ENCODE data around the gene CERT1. TPM values are rescaled to one million over a fixed set of nuclear protein-coding genes. Genes with fewer than 3 reads are reported as not detected.

CERT1 gene
- total RNA-seq, 1 donor from 2014 or later, result 38.3 TPM

- Mint-ChIP-seq H3K4me1 (no peaks in the 10 kb centered on the region), H3K27ac (no peak overlapping the region), H3K27me3 (ENCODE audit: low read depth) (no peaks in the 10 kb centered on the region), H3K9me3 (no peaks in the 10 kb centered on the region), H3K36me3 (peaks cover 8% of the 10 kb centered on the region), H3K4me3 (no peak overlapping the region)
- no peak for TF ChIP-seq CTCF (IDR thresholded peaks at IDR 0.05; ENCODE audit: unreplicated experiment)
- no peak for DNase-seq (ENCODE audit: low spot score in 2 of 2, unreplicated experiment in 2 of 2)
Measured at GRCh38 chr5:75435096-75435495, 76.3 kb downstream of the CERT1 start.

- no peak overlapping the region for H3K27ac Mint-ChIP-seq
- no peak for DNase-seq (ENCODE audit: low spot score in 2 of 2, unreplicated experiment in 2 of 2)
Measured at GRCh38 chr5:75433814-75434506, 77.5 kb downstream of the CERT1 start.

GRCh38 chr5:75414241-75414640, 97.2 kb downstream of the CERT1 start:
- no peak for TF ChIP-seq CTCF (IDR thresholded peaks at IDR 0.05; ENCODE audit: unreplicated experiment)
- H3K9me3 Mint-ChIP-seq, result no peaks in the 10 kb centered on the region
- no peak overlapping the region for H3K27ac Mint-ChIP-seq
- no peaks in the 10 kb centered on the region for H3K27me3 Mint-ChIP-seq (ENCODE audit: low read depth)
- peaks cover 7% of the 10 kb centered on the region for H3K4me1 Mint-ChIP-seq
- peaks cover 12% of the 10 kb centered on the region for H3K36me3 Mint-ChIP-seq
- no peak overlapping the region for H3K4me3 Mint-ChIP-seq
- DNase-seq (ENCODE audit: low spot score in 2 of 2, unreplicated experiment in 2 of 2), result no peak

More at GRCh38 chr5:75433814-75434506, 77.5 kb downstream of the CERT1 start:
- Mint-ChIP-seq H3K27me3 (ENCODE audit: low read depth) (no peaks in the 10 kb centered on the region), H3K9me3 (no peaks in the 10 kb centered on the region), H3K4me1 (no peaks in the 10 kb centered on the region), H3K36me3 (peaks cover 8% of the 10 kb centered on the region), H3K4me3 (no peak overlapping the region)
- no peak for TF ChIP-seq CTCF (IDR thresholded peaks at IDR 0.05; ENCODE audit: unreplicated experiment)

GRCh38 chr5:75412111-75412990, 99.1 kb downstream of the CERT1 start:
- no peak for DNase-seq (ENCODE audit: low spot score in 2 of 2, unreplicated experiment in 2 of 2)
- peaks cover 7% of the 10 kb centered on the region for H3K4me1 Mint-ChIP-seq
- no peaks in the 10 kb centered on the region for H3K9me3 Mint-ChIP-seq
- peak overlapping the region; percentile 43 for H3K27ac Mint-ChIP-seq
- peak; percentile 46 for TF ChIP-seq CTCF (IDR thresholded peaks at IDR 0.05; ENCODE audit: unreplicated experiment)
- H3K27me3 Mint-ChIP-seq (ENCODE audit: low read depth), result no peaks in the 10 kb centered on the region
- H3K4me3 Mint-ChIP-seq, result no peak overlapping the region
- H3K36me3 Mint-ChIP-seq, result peaks cover 6% of the 10 kb centered on the region

- Mint-ChIP-seq H3K27me3 (ENCODE audit: low read depth) (no peaks in the 10 kb centered on the region), H3K4me3 (no peak overlapping the region), H3K4me1 (no peaks in the 10 kb centered on the region), H3K27ac (no peak overlapping the region), H3K9me3 (no peaks in the 10 kb centered on the region), H3K36me3 (peaks cover 16% of the 10 kb centered on the region)
- no peak for DNase-seq (ENCODE audit: low spot score in 2 of 2, unreplicated experiment in 2 of 2)
- TF ChIP-seq CTCF (IDR thresholded peaks at IDR 0.05; ENCODE audit: unreplicated experiment), result no peak
Measured at GRCh38 chr5:75405296-75405695, 106.1 kb downstream of the CERT1 start.
